ENCODE measurements around the gene ROR2.

DNA sequence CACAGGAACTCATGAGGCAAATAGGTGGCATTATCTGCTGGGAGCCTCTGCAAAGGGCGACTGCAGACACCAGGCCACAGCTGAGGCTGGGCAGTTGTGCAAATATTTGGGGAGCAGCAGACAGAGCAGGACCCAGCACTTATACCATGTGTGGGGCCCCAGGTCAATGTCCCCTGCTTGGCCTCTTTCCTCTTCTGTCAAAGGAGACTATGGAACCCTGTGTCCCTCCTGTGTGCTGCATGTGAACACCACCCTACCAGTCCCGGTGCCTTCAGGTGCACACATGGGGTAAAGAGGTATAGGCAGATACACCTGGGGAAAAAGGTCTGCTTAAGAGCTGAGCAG, 50.8 kb downstream of the ROR2 start:
- TF ChIP-seq, protein P1, sequence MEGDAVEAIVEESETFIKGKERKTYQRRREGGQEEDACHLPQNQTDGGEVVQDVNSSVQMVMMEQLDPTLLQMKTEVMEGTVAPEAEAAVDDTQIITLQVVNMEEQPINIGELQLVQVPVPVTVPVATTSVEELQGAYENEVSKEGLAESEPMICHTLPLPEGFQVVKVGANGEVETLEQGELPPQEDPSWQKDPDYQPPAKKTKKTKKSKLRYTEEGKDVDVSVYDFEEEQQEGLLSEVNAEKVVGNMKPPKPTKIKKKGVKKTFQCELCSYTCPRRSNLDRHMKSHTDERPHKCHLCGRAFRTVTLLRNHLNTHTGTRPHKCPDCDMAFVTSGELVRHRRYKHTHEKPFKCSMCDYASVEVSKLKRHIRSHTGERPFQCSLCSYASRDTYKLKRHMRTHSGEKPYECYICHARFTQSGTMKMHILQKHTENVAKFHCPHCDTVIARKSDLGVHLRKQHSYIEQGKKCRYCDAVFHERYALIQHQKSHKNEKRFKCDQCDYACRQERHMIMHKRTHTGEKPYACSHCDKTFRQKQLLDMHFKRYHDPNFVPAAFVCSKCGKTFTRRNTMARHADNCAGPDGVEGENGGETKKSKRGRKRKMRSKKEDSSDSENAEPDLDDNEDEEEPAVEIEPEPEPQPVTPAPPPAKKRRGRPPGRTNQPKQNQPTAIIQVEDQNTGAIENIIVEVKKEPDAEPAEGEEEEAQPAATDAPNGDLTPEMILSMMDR (IDR thresholded peaks at IDR 0.05), result no peak
- TF ChIP-seq POLR2A (IDR thresholded peaks at IDR 0.05), result no peak

Measured in uterus (tissue), 2 donors.